HuH-7.5 (cell line): Measurements from ENCODE around the gene SPATA1.
"Not testable (repeated sequence)": the region's sequence is repeated elsewhere in the genome, so short reads cannot be mapped to it uniquely, and the experiment has no call there.

ENCODE experiments used
- DNase-seq: peaks from one replicate; pipeline ENCODE4 v3.0.0; 2011; ENCODE audit warnings: low spot score

The SPATA1 gene

GRCh38 chr1:84594959-84595358 lies 88.8 kb downstream of the SPATA1 start:
- not testable (repeated sequence) for DNase-seq

- DNase-seq = no peak
Measured at GRCh38 chr1:84597011-84597410, 90.8 kb downstream of the SPATA1 start.

- DNase-seq = no peak
Measured at GRCh38 chr1:84598418-84598817, 92.2 kb downstream of the SPATA1 start.

- DNase-seq = no peak
Measured at GRCh38 chr1:84598846-84599741, 92.9 kb downstream of the SPATA1 start.

GRCh38 chr1:84600796-84601195 lies 94.6 kb downstream of the SPATA1 start:
- no peak for DNase-seq

- no peak for DNase-seq
Measured at GRCh38 chr1:84603223-84603622, 97.0 kb downstream of the SPATA1 start.

- DNase-seq = no peak
Measured at GRCh38 chr1:84603941-84604830, 98.0 kb downstream of the SPATA1 start.

GRCh38 chr1:84605157-84605556 lies 99.0 kb downstream of the SPATA1 start:
- DNase-seq = no peak

GRCh38 chr1:84606977-84607376 lies 100.8 kb downstream of the SPATA1 start:
- no peak for DNase-seq

GRCh38 chr1:84611091-84611490 lies 104.9 kb downstream of the SPATA1 start:
- DNase-seq = no peak

- DNase-seq = no peak
Measured at GRCh38 chr1:84611796-84612195, 105.6 kb downstream of the SPATA1 start.

GRCh38 chr1:84613026-84613425 lies 106.8 kb downstream of the SPATA1 start:
- DNase-seq = no peak

- DNase-seq = no peak
Measured at GRCh38 chr1:84613887-84614286, 107.7 kb downstream of the SPATA1 start.

- DNase-seq = no peak
Measured at GRCh38 chr1:84615790-84616189, 109.6 kb downstream of the SPATA1 start.
